HG03066 (cell line): ENCODE measurements around the gene DTX2.
"Not testable (repeated sequence)": the region's sequence is repeated elsewhere in the genome, so short reads cannot be mapped to it uniquely, and the experiment has no call there.

Experiments used
- ATAC-seq: cut with Tn5 transposase; IDR thresholded peaks from one replicate; pipeline ENCODE4 v1.9.1; 2021; ENCODE audit warnings: low read depth; ENCODE audit not compliant: unreplicated experiment

Gene DTX2

GRCh38 chr7:76461464-76462101, at the start of gene DTX2:
DTX2 (plus strand) TSS chr7:76461709; CDS start chr7:76480510, 18,801 bp downstream.
- ATAC-seq, result peak; percentile 96

GRCh38 chr7:76412249-76412648, 49.3 kb upstream of the DTX2 start:
- ATAC-seq, result no peak

GRCh38 chr7:76417654-76418310, 43.7 kb upstream of the DTX2 start:
- not testable (repeated sequence) for ATAC-seq

- not testable (repeated sequence) for ATAC-seq
Observed at GRCh38 chr7:76421097-76421496, 40.4 kb upstream of the DTX2 start.

- ATAC-seq, result no peak
Observed at GRCh38 chr7:76423666-76424412, 37.7 kb upstream of the DTX2 start.

- no peak for ATAC-seq
Observed at GRCh38 chr7:76424413-76425111, 36.9 kb upstream of the DTX2 start, which contains the start of gene ZP3. ZP3 (plus strand) TSS chr7:76424950; CDS start chr7:76424965, 15 bp downstream.

GRCh38 chr7:76425156-76425555, 36.4 kb upstream of the DTX2 start:
- no peak for ATAC-seq

- ATAC-seq, result not testable (repeated sequence)
Observed at GRCh38 chr7:76425558-76425957, 36.0 kb upstream of the DTX2 start.

GRCh38 chr7:76426246-76426645, 35.3 kb upstream of the DTX2 start:
- ATAC-seq, result no peak

GRCh38 chr7:76427635-76428034, 33.9 kb upstream of the DTX2 start:
- ATAC-seq, result no peak

- ATAC-seq, result no peak
Observed at GRCh38 chr7:76428149-76428823, 33.2 kb upstream of the DTX2 start.

GRCh38 chr7:76428868-76429805, 32.4 kb upstream of the DTX2 start:
- ATAC-seq, result no peak

GRCh38 chr7:76430211-76430610, 31.3 kb upstream of the DTX2 start:
- ATAC-seq, result no peak

GRCh38 chr7:76430836-76431235, 30.7 kb upstream of the DTX2 start:
- no peak for ATAC-seq

- ATAC-seq, result not testable (repeated sequence)
Observed at GRCh38 chr7:76437873-76438272, 23.6 kb upstream of the DTX2 start.

GRCh38 chr7:76439120-76439888, 22.2 kb upstream of the DTX2 start:
- not testable (repeated sequence) for ATAC-seq

GRCh38 chr7:76440404-76440803, 21.1 kb upstream of the DTX2 start:
- ATAC-seq, result not testable (repeated sequence)

GRCh38 chr7:76441792-76442191, 19.7 kb upstream of the DTX2 start:
- ATAC-seq, result not testable (repeated sequence)
